ENCODE measurements around the gene RHO.
"Not testable (repeated sequence)": the region's sequence is repeated elsewhere in the genome, so short reads cannot be mapped to it uniquely, and the experiment has no call there.

RHO gene

GRCh38 chr3:129528589-129529100 is at the start of gene RHO:
Gene RHO, plus strand, starts transcription at chr3:129528639. Its CDS starts 95 bp downstream, at chr3:129528734.
- no peaks in the 10 kb centered on the region for H4K20me1 ChIP-seq (ENCODE audit: insufficient read depth, low read length)
- no peak within 1 kb of the TSS for H3K27ac ChIP-seq (ENCODE audit: low read depth, low read length, poor library complexity, severe bottlenecking)
- H3F3A ChIP-seq (ENCODE audit: insufficient read depth, low read length): no peaks in the 10 kb centered on the region
- no peaks in the 10 kb centered on the region for H3K79me2 ChIP-seq (ENCODE audit: insufficient read depth, low read length)
- peaks cover 8% of the 10 kb centered on the region; the same call in 1 of the 2 replicates for H3K27me3 ChIP-seq (ENCODE audit: insufficient read depth, low read length)
- no peak within 1 kb of the TSS for H3K4me2 ChIP-seq (ENCODE audit: low read length)
- TF ChIP-seq, protein P1, sequence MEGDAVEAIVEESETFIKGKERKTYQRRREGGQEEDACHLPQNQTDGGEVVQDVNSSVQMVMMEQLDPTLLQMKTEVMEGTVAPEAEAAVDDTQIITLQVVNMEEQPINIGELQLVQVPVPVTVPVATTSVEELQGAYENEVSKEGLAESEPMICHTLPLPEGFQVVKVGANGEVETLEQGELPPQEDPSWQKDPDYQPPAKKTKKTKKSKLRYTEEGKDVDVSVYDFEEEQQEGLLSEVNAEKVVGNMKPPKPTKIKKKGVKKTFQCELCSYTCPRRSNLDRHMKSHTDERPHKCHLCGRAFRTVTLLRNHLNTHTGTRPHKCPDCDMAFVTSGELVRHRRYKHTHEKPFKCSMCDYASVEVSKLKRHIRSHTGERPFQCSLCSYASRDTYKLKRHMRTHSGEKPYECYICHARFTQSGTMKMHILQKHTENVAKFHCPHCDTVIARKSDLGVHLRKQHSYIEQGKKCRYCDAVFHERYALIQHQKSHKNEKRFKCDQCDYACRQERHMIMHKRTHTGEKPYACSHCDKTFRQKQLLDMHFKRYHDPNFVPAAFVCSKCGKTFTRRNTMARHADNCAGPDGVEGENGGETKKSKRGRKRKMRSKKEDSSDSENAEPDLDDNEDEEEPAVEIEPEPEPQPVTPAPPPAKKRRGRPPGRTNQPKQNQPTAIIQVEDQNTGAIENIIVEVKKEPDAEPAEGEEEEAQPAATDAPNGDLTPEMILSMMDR (IDR thresholded peaks at IDR 0.05; ENCODE audit: low read length): no peak
- TF ChIP-seq EZH2 (IDR thresholded peaks at IDR 0.05; ENCODE audit: borderline replicate concordance, low read length): no peak
- no peaks in the 10 kb centered on the region for H3K9me3 ChIP-seq (ENCODE audit: low read length)
- H3K36me3 ChIP-seq (ENCODE audit: insufficient read depth, low read length): no peaks in the 10 kb centered on the region
- H2AFZ ChIP-seq (ENCODE audit: low read length): no peak within 1 kb of the TSS
- H3K9ac ChIP-seq (ENCODE audit: low read length): no peak within 1 kb of the TSS
- no peaks in the 10 kb centered on the region for H3K9me2 ChIP-seq (ENCODE audit: low read depth, low read length)
- H3K4me3 ChIP-seq (ENCODE audit: low read depth, low read length, poor library complexity, severe bottlenecking): no peak within 1 kb of the TSS
- H3K4me1 ChIP-seq (ENCODE audit: insufficient read depth, low read length, severe bottlenecking): peaks cover 11% of the 10 kb centered on the region

- not testable (repeated sequence) for H3K4me3 ChIP-seq (ENCODE audit: low read depth, low read length, poor library complexity, severe bottlenecking); H3K79me2 ChIP-seq (ENCODE audit: insufficient read depth, low read length); H3F3A ChIP-seq (ENCODE audit: insufficient read depth, low read length); H3K4me1 ChIP-seq (ENCODE audit: insufficient read depth, low read length, severe bottlenecking); H3K27me3 ChIP-seq (ENCODE audit: insufficient read depth, low read length); H4K20me1 ChIP-seq (ENCODE audit: insufficient read depth, low read length); H3K9ac ChIP-seq (ENCODE audit: low read length); H3K27ac ChIP-seq (ENCODE audit: low read depth, low read length, poor library complexity, severe bottlenecking); H3K9me2 ChIP-seq (ENCODE audit: low read depth, low read length); H3K9me3 ChIP-seq (ENCODE audit: low read length); H3K4me2 ChIP-seq (ENCODE audit: low read length); H2AFZ ChIP-seq (ENCODE audit: low read length)
- H3K36me3 ChIP-seq (ENCODE audit: insufficient read depth, low read length): peaks cover 15% of the 10 kb centered on the region; the same call in 1 of the 2 replicates
These were observed 47.1 kb upstream of the RHO start for GRCh38 chr3:129481225-129481765.

GRCh38 chr3:129481766-129482332 is 46.6 kb upstream of the RHO start:
- Histone ChIP-seq H3K9me3 (ENCODE audit: low read length) (no peaks in the 10 kb centered on the region), H3K4me2 (ENCODE audit: low read length) (no peak overlapping the region), H2AFZ (ENCODE audit: low read length) (no peak overlapping the region), H3F3A (ENCODE audit: insufficient read depth, low read length) (no peaks in the 10 kb centered on the region), H3K27ac (ENCODE audit: low read depth, low read length, poor library complexity, severe bottlenecking) (no peak overlapping the region), H3K79me2 (ENCODE audit: insufficient read depth, low read length) (no peaks in the 10 kb centered on the region), H3K4me3 (ENCODE audit: low read depth, low read length, poor library complexity, severe bottlenecking) (no peak overlapping the region), H3K36me3 (ENCODE audit: insufficient read depth, low read length) (peaks cover 15% of the 10 kb centered on the region; the same call in 1 of the 2 replicates), H3K9ac (ENCODE audit: low read length) (no peak overlapping the region), H4K20me1 (ENCODE audit: insufficient read depth, low read length) (no peaks in the 10 kb centered on the region), H3K4me1 (ENCODE audit: insufficient read depth, low read length, severe bottlenecking) (peaks cover 6% of the 10 kb centered on the region), H3K27me3 (ENCODE audit: insufficient read depth, low read length) (no peaks in the 10 kb centered on the region), H3K9me2 (ENCODE audit: low read depth, low read length) (no peaks in the 10 kb centered on the region)
- no peak for TF ChIP-seq EZH2 (IDR thresholded peaks at IDR 0.05; ENCODE audit: borderline replicate concordance, low read length)
- TF ChIP-seq, protein P1 (IDR thresholded peaks at IDR 0.05; ENCODE audit: low read length): no peak

- H3K27me3 ChIP-seq (ENCODE audit: insufficient read depth, low read length): no peaks in the 10 kb centered on the region
- no peak overlapping the region for H2AFZ ChIP-seq (ENCODE audit: low read length)
- H3K27ac ChIP-seq (ENCODE audit: low read depth, low read length, poor library complexity, severe bottlenecking): no peak overlapping the region
- H3K9me2 ChIP-seq (ENCODE audit: low read depth, low read length): no peaks in the 10 kb centered on the region
- H3F3A ChIP-seq (ENCODE audit: insufficient read depth, low read length): no peaks in the 10 kb centered on the region
- H3K9ac ChIP-seq (ENCODE audit: low read length): no peak overlapping the region
- no peaks in the 10 kb centered on the region for H4K20me1 ChIP-seq (ENCODE audit: insufficient read depth, low read length)
- peaks cover 6% of the 10 kb centered on the region for H3K4me1 ChIP-seq (ENCODE audit: insufficient read depth, low read length, severe bottlenecking)
- H3K4me2 ChIP-seq (ENCODE audit: low read length): no peak overlapping the region
- peaks cover 14% of the 10 kb centered on the region; the same call in 1 of the 2 replicates for H3K36me3 ChIP-seq (ENCODE audit: insufficient read depth, low read length)
- TF ChIP-seq, protein P1 (IDR thresholded peaks at IDR 0.05; ENCODE audit: low read length): peak; percentile 64
- TF ChIP-seq EZH2 (IDR thresholded peaks at IDR 0.05; ENCODE audit: borderline replicate concordance, low read length): no peak
- no peaks in the 10 kb centered on the region for H3K79me2 ChIP-seq (ENCODE audit: insufficient read depth, low read length)
- no peak overlapping the region for H3K4me3 ChIP-seq (ENCODE audit: low read depth, low read length, poor library complexity, severe bottlenecking)
- no peaks in the 10 kb centered on the region for H3K9me3 ChIP-seq (ENCODE audit: low read length)
These were observed 45.7 kb upstream of the RHO start for GRCh38 chr3:129482721-129483120.
